ENCODE measurements around the gene CALR.

GRCh38 chr19:12937927-12938778, at the start of gene CALR:
- TF ChIP-seq POLR2AphosphoS5 (IDR thresholded peaks at IDR 0.05) (peak; percentile 96 to 99), POLR2A (IDR thresholded peaks at IDR 0.05) (peak; percentile 99 to 100 (median 100)), CTCF (IDR thresholded peaks at IDR 0.05) (peak in 4 of 6 experiments; percentile 6 to 77 (median 49))

Measured in upper lobe of left lung (tissue), 4 donors.